ENCODE data around the gene CCDC171.

The CCDC171 gene

GRCh38 chr9:16001856-16002255, 449.0 kb downstream of the CCDC171 start:
- DNase-seq (ENCODE audit: low spot score) = no peak

GRCh38 chr9:16002816-16003215, 450.0 kb downstream of the CCDC171 start:
- DNase-seq (ENCODE audit: low spot score) = no peak

- no peak for DNase-seq (ENCODE audit: low spot score)
Observed at GRCh38 chr9:16003785-16004184, 450.9 kb downstream of the CCDC171 start.

GRCh38 chr9:16004613-16005012, 451.8 kb downstream of the CCDC171 start:
- DNase-seq (ENCODE audit: low spot score) = no peak

GRCh38 chr9:16010221-16010620, 457.4 kb downstream of the CCDC171 start:
- no peak for DNase-seq (ENCODE audit: low spot score)

GRCh38 chr9:16012621-16013020, 459.8 kb downstream of the CCDC171 start:
- peak; percentile 40 for DNase-seq (ENCODE audit: low spot score)

- no peak for DNase-seq (ENCODE audit: low spot score)
Observed at GRCh38 chr9:16013366-16013765, 460.5 kb downstream of the CCDC171 start.

- DNase-seq (ENCODE audit: low spot score) = no peak
Observed at GRCh38 chr9:16013826-16014225, 461.0 kb downstream of the CCDC171 start.

GRCh38 chr9:16022228-16022627, 469.4 kb downstream of the CCDC171 start:
- DNase-seq (ENCODE audit: low spot score) = no peak

- DNase-seq (ENCODE audit: low spot score) = peak; percentile 48
Observed at GRCh38 chr9:16023446-16023845, 470.6 kb downstream of the CCDC171 start.

Data from AG08395 (cell line).